Fibroblast of gingiva (primary cell): Measurements from ENCODE around the gene QKI.
A peak's percentile ranks its signal among the peaks of the same experiment; 100 is the strongest.

Experiments used
- DNase-seq: peaks from one replicate; pipeline ENCODE4 v3.0.0-alpha.2; 2011; ENCODE audit warnings: low read depth

The QKI gene

GRCh38 chr6:163392533-163392932 is 22.0 kb upstream of the QKI start:
- DNase-seq = no peak

GRCh38 chr6:163393923-163394322 is 20.6 kb upstream of the QKI start:
- DNase-seq = no peak

GRCh38 chr6:163394659-163395058 is 19.9 kb upstream of the QKI start:
- no peak for DNase-seq

- DNase-seq = no peak
Observed at GRCh38 chr6:163395122-163395830, 19.2 kb upstream of the QKI start.

- no peak for DNase-seq
Observed at GRCh38 chr6:163395831-163396185, 18.7 kb upstream of the QKI start.

- no peak for DNase-seq
Observed at GRCh38 chr6:163397326-163397725, 17.2 kb upstream of the QKI start.

GRCh38 chr6:163398115-163398514 is 16.4 kb upstream of the QKI start:
- DNase-seq = no peak

- DNase-seq = no peak
Observed at GRCh38 chr6:163398815-163399214, 15.7 kb upstream of the QKI start.

GRCh38 chr6:163400509-163400908 is 14.0 kb upstream of the QKI start:
- DNase-seq = no peak

- DNase-seq = no peak
Observed at GRCh38 chr6:163401039-163401885, 13.3 kb upstream of the QKI start.

- DNase-seq = no peak
Observed at GRCh38 chr6:163402616-163403015, 11.9 kb upstream of the QKI start.

GRCh38 chr6:163404825-163405265 is 9.7 kb upstream of the QKI start:
- peak; percentile 51 for DNase-seq

- peak; percentile 41 for DNase-seq
Observed at GRCh38 chr6:163405412-163406309, 8.9 kb upstream of the QKI start.

GRCh38 chr6:163406366-163406765 is 8.2 kb upstream of the QKI start:
- DNase-seq = no peak

- no peak for DNase-seq
Observed at GRCh38 chr6:163406830-163407229, 7.7 kb upstream of the QKI start.

GRCh38 chr6:163408352-163408991 is 6.0 kb upstream of the QKI start:
- no peak for DNase-seq

GRCh38 chr6:163409712-163410111 is 4.8 kb upstream of the QKI start:
- no peak for DNase-seq

- DNase-seq = no peak
Observed at GRCh38 chr6:163412341-163412740, 2.2 kb upstream of the QKI start.

- no peak for DNase-seq
Observed at GRCh38 chr6:163412801-163413344, 1.6 kb upstream of the QKI start.

- DNase-seq = peak; percentile 89
Observed at GRCh38 chr6:163413345-163414116, 987 bp upstream of the QKI start.
